Ectodermal cell (in vitro differentiated cells): ENCODE data around the gene ANXA7.

Source experiments
- H3K27ac ChIP-seq: 2 replicates; pipeline ENCODE4 v1.7.0; 2013; ENCODE audit warnings: mild to moderate bottlenecking, low read depth, low read length; ENCODE audit not compliant: insufficient read depth, poor library complexity, severe bottlenecking
- H3K27me3 ChIP-seq: 2 replicates; pipeline ENCODE4 v1.7.0; 2013; ENCODE audit warnings: mild to moderate bottlenecking, low read length; ENCODE audit not compliant: insufficient read depth, control insufficient read depth, poor library complexity, severe bottlenecking
- H3K36me3 ChIP-seq: one replicate; pipeline ENCODE4 v1.7.0; 2013; ENCODE audit warnings: low read length; ENCODE audit not compliant: control insufficient read depth, insufficient read depth
- H3K4me1 ChIP-seq: one replicate; pipeline ENCODE4 v1.7.0; 2013; ENCODE audit warnings: low read length; ENCODE audit not compliant: control insufficient read depth, insufficient read depth
- H3K4me3 ChIP-seq: 2 replicates; pipeline ENCODE4 v1.7.0; 2013; ENCODE audit warnings: low read depth, low read length, control low read depth; ENCODE audit not compliant: insufficient read depth
- H3K9me3 ChIP-seq: 2 replicates; pipeline ENCODE4 v1.7.0; 2013; ENCODE audit warnings: mild to moderate bottlenecking, low read length, moderate library complexity; ENCODE audit not compliant: control insufficient read depth
- WGBS, 2 experiments: methylation state at CpG; one replicate each; pipeline ENCODE4 v1.1.7; 2013; ENCODE audit warnings: missing lambda C conversion rate in 2 of 2; 5-methylcytosine and 5-hydroxymethylcytosine counted together

ANXA7 gene

GRCh38 chr10:73433538-73433867 is 19.6 kb upstream of the ANXA7 start, which contains the start of gene MSS51:
TSS of gene MSS51 (minus strand) at chr10:73433561. CDS start at chr10:73428284, 5,277 bp downstream.
- no peaks in the 10 kb centered on the region for H3K27me3 ChIP-seq
- H3K36me3 ChIP-seq, result no peaks in the 10 kb centered on the region
- H3K27ac ChIP-seq, result no peak within 1 kb of the TSS
- H3K4me3 ChIP-seq, result no peak within 1 kb of the TSS
- no peaks in the 10 kb centered on the region for H3K4me1 ChIP-seq
- no peaks in the 10 kb centered on the region for H3K9me3 ChIP-seq

- Histone ChIP-seq H3K27ac (no peak overlapping the region), H3K36me3 (no peaks in the 10 kb centered on the region), H3K9me3 (no peaks in the 10 kb centered on the region), H3K4me1 (no peaks in the 10 kb centered on the region), H3K4me3 (no peak overlapping the region), H3K27me3 (no peaks in the 10 kb centered on the region)
- WGBS, 2 experiments, result 90 to 92% methylated on average over 2 of the region's 2 CpGs
Observed at GRCh38 chr10:73432646-73433537, 19.0 kb upstream of the ANXA7 start.

GRCh38 chr10:73426318-73426717 is 12.5 kb upstream of the ANXA7 start:
- Histone ChIP-seq H3K27me3 (no peaks in the 10 kb centered on the region), H3K27ac (no peak overlapping the region), H3K4me3 (no peak overlapping the region), H3K36me3 (peaks cover 2% of the 10 kb centered on the region), H3K4me1 (no peaks in the 10 kb centered on the region), H3K9me3 (no peaks in the 10 kb centered on the region)
- 97 to 98% methylated on average over 4 of the region's 4 CpGs for WGBS, 2 experiments

GRCh38 chr10:73424478-73424877 is 10.6 kb upstream of the ANXA7 start:
- 95 to 99% methylated on average over 3 of the region's 3 CpGs for WGBS, 2 experiments
- Histone ChIP-seq H3K9me3 (no peaks in the 10 kb centered on the region), H3K4me3 (no peak overlapping the region), H3K36me3 (peaks cover 2% of the 10 kb centered on the region), H3K27me3 (no peaks in the 10 kb centered on the region), H3K27ac (no peak overlapping the region), H3K4me1 (no peaks in the 10 kb centered on the region)

- no peaks in the 10 kb centered on the region for H3K9me3 ChIP-seq
- no peaks in the 10 kb centered on the region for H3K4me1 ChIP-seq
- H3K4me3 ChIP-seq, result no peak overlapping the region
- H3K36me3 ChIP-seq, result peaks cover 2% of the 10 kb centered on the region
- no peaks in the 10 kb centered on the region for H3K27me3 ChIP-seq
- no peak overlapping the region for H3K27ac ChIP-seq
Observed at GRCh38 chr10:73423309-73423708, 9.5 kb upstream of the ANXA7 start.

GRCh38 chr10:73416571-73416970 is 2.7 kb upstream of the ANXA7 start:
- peaks cover 9% of the 10 kb centered on the region for H3K27me3 ChIP-seq
- H3K27ac ChIP-seq, result no peak overlapping the region
- H3K4me3 ChIP-seq, result no peak overlapping the region
- H3K36me3 ChIP-seq, result no peaks in the 10 kb centered on the region
- H3K4me1 ChIP-seq, result peaks cover 2% of the 10 kb centered on the region
- H3K9me3 ChIP-seq, result no peaks in the 10 kb centered on the region
- 91% methylated on average over 3 of the region's 3 CpGs for WGBS, 2 experiments

GRCh38 chr10:73414230-73414945 is 530 bp upstream of the ANXA7 start:
- peaks cover 9% of the 10 kb centered on the region for H3K27me3 ChIP-seq
- WGBS, 2 experiments, result 20% methylated on average over 13 to 17 of the region's 17 CpGs
- H3K27ac ChIP-seq, result no peak overlapping the region
- H3K4me3 ChIP-seq, result peak overlapping the region; percentile 76
- H3K36me3 ChIP-seq, result no peaks in the 10 kb centered on the region
- H3K4me1 ChIP-seq, result peaks cover 2% of the 10 kb centered on the region
- no peaks in the 10 kb centered on the region for H3K9me3 ChIP-seq

- Histone ChIP-seq H3K9me3 (no peaks in the 10 kb centered on the region), H3K27ac (no peak overlapping the region), H3K4me1 (peaks cover 2% of the 10 kb centered on the region), H3K36me3 (no peaks in the 10 kb centered on the region), H3K27me3 (peaks cover 9% of the 10 kb centered on the region), H3K4me3 (peak overlapping the region; percentile 76)
- WGBS, 2 experiments, result 10% methylated on average over 9 of the region's 9 CpGs
Observed at GRCh38 chr10:73413108-73413527, 740 bp downstream of the ANXA7 start.

- peaks cover 9% of the 10 kb centered on the region for H3K27me3 ChIP-seq
- 91 to 94% methylated on average over 1 of the region's 1 CpG for WGBS, 2 experiments
- peaks cover 2% of the 10 kb centered on the region for H3K4me1 ChIP-seq
- H3K4me3 ChIP-seq, result no peak overlapping the region
- no peaks in the 10 kb centered on the region for H3K36me3 ChIP-seq
- H3K9me3 ChIP-seq, result no peaks in the 10 kb centered on the region
- H3K27ac ChIP-seq, result no peak overlapping the region
Observed at GRCh38 chr10:73410897-73411296, 3.0 kb downstream of the ANXA7 start.

- 95% methylated on average over 3 of the region's 4 CpGs for WGBS, 2 experiments
- Histone ChIP-seq H3K4me3 (no peak overlapping the region), H3K9me3 (no peaks in the 10 kb centered on the region), H3K36me3 (no peaks in the 10 kb centered on the region), H3K27me3 (no peaks in the 10 kb centered on the region), H3K27ac (no peak overlapping the region), H3K4me1 (peaks cover 2% of the 10 kb centered on the region)
Observed at GRCh38 chr10:73408978-73409521, 4.8 kb downstream of the ANXA7 start.
